Activated T-cell treated with anti-CD3 and anti-CD28 coated beads, Interleukin-2, amount 50 U/mL, for 24 hours (primary cell): ENCODE results near the gene CCDC77.
"Not testable (repeated sequence)": the region's sequence is repeated elsewhere in the genome, so short reads cannot be mapped to it uniquely, and the experiment has no call there.

ENCODE experiments used
- DNase-seq: peaks from one replicate; pipeline ENCODE4 v3.0.0-alpha.2; 2020
- H3K27ac Mint-ChIP-seq: 2 replicates; pipeline ENCODE4 v1.8.0; 2020; ENCODE audit warnings: mild to moderate bottlenecking, mixed read lengths
- H3K27me3 Mint-ChIP-seq: 2 replicates; pipeline ENCODE4 v1.8.0; 2020; ENCODE audit warnings: mixed read lengths
- H3K36me3 Mint-ChIP-seq: 2 replicates; pipeline ENCODE4 v1.8.0; 2020; ENCODE audit warnings: low read depth, mixed read lengths
- H3K4me1 Mint-ChIP-seq: 2 replicates; pipeline ENCODE4 v1.8.0; 2020; ENCODE audit warnings: low read depth, mixed read lengths
- H3K4me3 Mint-ChIP-seq: 2 replicates; pipeline ENCODE4 v1.8.0; 2020; ENCODE audit warnings: mild to moderate bottlenecking, moderate library complexity, mixed read lengths
- H3K9me3 Mint-ChIP-seq: 2 replicates; pipeline ENCODE4 v1.8.0; 2020; ENCODE audit warnings: mixed read lengths

CCDC77 gene

DNA sequence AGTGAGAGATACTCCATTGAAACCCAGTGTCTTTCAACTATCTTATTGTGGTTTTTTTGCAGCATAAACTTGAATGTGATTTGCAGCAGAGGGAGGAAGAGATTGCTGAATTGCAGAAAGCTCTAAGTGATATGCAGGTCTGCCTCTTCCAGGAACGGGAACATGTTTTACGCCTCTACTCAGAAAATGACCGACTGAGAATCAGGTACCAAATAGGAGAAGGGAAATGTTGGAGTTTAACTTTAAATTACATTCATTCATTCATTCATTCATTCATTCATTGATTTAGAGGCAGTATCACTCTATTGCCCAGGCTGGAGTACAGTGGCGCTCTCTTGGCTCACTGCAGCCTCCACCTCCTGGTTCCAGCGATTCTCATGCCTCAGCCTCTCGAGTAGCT, 17.0 kb downstream of the CCDC77 start:
- H3K4me1 Mint-ChIP-seq = no peaks in the 10 kb centered on the region
- no peak overlapping the region for H3K4me3 Mint-ChIP-seq
- no peaks in the 10 kb centered on the region for H3K9me3 Mint-ChIP-seq
- no peak overlapping the region for H3K27ac Mint-ChIP-seq
- H3K27me3 Mint-ChIP-seq = no peaks in the 10 kb centered on the region
- DNase-seq = no peak
- peaks cover 57% of the 10 kb centered on the region for H3K36me3 Mint-ChIP-seq

DNA sequence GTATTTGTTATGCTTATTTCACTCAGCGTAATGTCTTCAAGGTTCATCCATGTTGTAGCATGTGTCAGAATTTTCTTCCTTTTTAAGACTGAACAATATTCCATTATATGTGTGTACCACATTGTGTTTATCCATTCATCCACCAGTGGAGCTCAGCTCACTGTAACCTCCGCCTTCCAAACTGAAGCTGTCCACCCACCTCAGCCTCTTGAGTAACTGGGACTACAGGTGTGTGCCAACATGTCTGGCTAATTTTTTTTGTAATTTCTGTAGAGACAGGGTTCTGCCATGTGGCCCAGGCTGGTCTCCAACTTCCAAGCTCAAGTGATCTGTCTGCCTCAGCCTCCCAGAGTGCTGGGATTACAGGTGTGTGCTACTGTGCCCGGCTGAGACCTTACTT, 21.1 kb downstream of the CCDC77 start:
- no peak for DNase-seq
- H3K27me3 Mint-ChIP-seq = no peaks in the 10 kb centered on the region
- no peaks in the 10 kb centered on the region for H3K9me3 Mint-ChIP-seq
- H3K4me1 Mint-ChIP-seq = no peaks in the 10 kb centered on the region
- H3K27ac Mint-ChIP-seq = no peak overlapping the region
- no peak overlapping the region for H3K4me3 Mint-ChIP-seq
- peaks cover 53% of the 10 kb centered on the region for H3K36me3 Mint-ChIP-seq

DNA sequence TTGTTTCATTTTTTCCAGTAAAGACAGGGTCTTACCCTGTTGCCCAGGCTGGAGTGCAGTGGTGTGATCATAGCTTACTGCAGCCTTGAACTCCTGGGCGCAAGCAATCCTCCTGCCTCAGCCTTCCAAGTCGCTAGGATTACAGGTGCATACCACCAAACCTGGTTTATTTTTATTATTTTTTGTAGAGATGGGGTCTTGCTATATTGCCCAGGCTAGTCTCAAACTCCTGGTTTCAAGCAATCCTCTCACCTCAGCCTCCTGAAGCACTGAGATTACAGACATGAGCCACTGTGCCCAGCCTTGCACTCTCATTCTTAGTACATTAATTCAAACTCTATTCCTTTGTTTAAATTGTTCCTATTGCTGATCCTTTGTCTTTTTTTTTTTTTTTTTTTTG, 34.3 kb downstream of the CCDC77 start:
- H3K27me3 Mint-ChIP-seq, DNase-seq, H3K4me3 Mint-ChIP-seq, H3K4me1 Mint-ChIP-seq, H3K27ac Mint-ChIP-seq, H3K9me3 Mint-ChIP-seq: not testable (repeated sequence)
- H3K36me3 Mint-ChIP-seq = peaks cover 78% of the 10 kb centered on the region

DNA sequence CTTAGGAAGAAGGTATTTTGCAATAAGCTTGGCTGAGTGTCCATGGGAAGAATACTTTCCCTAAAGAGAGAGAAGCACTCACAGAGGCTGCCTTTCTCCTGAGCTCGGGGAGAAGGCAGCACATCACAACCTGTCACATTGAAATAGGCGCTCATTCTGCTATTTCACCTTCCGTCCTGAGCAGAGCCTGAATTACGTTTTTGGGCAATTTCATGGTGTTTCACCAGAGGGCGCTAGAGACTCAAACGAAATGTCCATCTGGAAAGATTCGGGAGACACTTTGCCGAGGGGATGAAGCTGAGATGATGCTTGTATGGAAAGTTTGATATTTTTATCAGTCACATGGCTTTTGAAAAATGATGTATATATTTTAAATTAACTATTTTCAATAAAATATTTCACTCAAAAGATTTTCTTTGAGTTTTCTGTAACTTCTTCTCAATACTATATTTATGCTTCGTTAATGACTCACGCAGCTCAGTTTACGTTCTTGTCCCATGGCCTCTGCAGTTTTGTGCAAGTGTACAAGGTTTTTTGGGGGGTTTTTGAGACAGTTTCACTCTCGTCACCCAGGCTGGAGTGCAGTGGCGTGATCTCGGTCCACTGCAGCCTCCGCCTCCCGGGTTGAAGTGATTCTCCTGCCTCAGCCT, 40.9 kb downstream of the CCDC77 start:
- Mint-ChIP-seq H3K27ac (no peak overlapping the region), H3K9me3 (no peaks in the 10 kb centered on the region), H3K27me3 (no peaks in the 10 kb centered on the region), H3K4me3 (no peak overlapping the region), H3K36me3 (peaks cover 34% of the 10 kb centered on the region), H3K4me1 (no peaks in the 10 kb centered on the region)
- peak; percentile 40 for DNase-seq

DNA sequence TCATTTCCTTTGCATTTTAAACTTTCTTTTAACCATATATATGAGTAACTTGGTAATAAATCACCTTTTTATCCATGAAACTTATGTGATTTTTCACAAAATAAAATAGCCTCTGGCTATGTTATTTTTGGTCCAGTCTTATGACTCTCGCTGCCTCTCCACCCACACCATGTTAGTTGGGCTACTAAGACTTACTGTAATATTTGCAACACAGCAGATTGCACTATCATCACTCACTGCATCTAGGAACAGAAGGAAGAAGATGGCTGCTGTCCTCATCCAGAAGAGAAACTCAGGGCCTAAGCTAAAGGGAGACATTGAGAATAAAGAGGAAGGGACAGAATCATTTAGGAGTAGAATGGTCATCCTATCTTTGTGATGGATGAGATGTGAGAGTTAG, 45.7 kb downstream of the CCDC77 start:
- Mint-ChIP-seq H3K4me3 (no peak overlapping the region), H3K9me3 (no peaks in the 10 kb centered on the region), H3K36me3 (peaks cover 2% of the 10 kb centered on the region), H3K27ac (no peak overlapping the region), H3K27me3 (no peaks in the 10 kb centered on the region), H3K4me1 (no peaks in the 10 kb centered on the region)
- DNase-seq = no peak

DNA sequence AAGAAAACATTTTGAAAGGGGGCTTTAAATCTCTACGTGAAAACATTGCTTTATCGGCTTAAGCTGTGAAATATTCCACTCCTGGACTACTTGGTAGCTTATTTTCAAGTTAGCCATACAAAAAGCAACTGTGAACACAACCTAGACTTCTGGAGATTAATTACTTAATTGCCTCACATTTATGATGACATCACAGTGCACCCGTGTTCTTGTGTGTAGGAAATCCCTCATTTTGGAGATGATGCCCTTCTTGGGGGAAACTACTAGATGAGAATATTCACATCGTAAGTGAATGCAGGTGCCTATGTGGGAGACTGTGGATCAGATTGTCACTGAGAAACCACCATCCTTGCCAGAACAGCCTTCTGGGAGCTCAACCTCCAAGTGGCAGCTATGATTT, 47.8 kb downstream of the CCDC77 start:
- no peaks in the 10 kb centered on the region for H3K9me3 Mint-ChIP-seq
- H3K4me1 Mint-ChIP-seq = peaks cover 2% of the 10 kb centered on the region
- no peaks in the 10 kb centered on the region for H3K27me3 Mint-ChIP-seq
- DNase-seq = no peak
- no peak overlapping the region for H3K4me3 Mint-ChIP-seq
- H3K36me3 Mint-ChIP-seq = no peaks in the 10 kb centered on the region
- H3K27ac Mint-ChIP-seq = no peak overlapping the region

DNA sequence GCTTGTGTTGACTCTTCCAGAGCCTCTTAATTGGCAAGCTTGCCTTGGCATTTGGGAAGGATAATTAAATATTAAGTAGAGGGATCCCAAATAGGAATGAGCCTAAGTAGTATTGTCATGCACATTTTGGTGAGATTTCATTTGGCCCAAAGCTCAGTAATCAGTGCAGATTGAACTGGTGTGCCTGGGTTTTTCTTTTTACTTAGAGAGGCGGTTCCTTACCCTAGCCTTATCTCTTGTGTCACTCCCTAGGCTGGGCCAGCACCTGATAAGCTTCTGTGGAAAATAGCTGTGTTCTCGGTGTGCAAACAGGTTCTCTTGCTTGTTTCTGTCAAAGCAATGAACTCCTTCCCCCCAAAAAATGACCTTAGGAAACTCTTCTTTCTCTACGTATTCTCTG, 49.0 kb downstream of the CCDC77 start:
- Mint-ChIP-seq H3K27me3 (no peaks in the 10 kb centered on the region), H3K27ac (no peak overlapping the region), H3K4me3 (no peak overlapping the region), H3K9me3 (no peaks in the 10 kb centered on the region), H3K36me3 (no peaks in the 10 kb centered on the region), H3K4me1 (peaks cover 2% of the 10 kb centered on the region)
- no peak for DNase-seq

DNA sequence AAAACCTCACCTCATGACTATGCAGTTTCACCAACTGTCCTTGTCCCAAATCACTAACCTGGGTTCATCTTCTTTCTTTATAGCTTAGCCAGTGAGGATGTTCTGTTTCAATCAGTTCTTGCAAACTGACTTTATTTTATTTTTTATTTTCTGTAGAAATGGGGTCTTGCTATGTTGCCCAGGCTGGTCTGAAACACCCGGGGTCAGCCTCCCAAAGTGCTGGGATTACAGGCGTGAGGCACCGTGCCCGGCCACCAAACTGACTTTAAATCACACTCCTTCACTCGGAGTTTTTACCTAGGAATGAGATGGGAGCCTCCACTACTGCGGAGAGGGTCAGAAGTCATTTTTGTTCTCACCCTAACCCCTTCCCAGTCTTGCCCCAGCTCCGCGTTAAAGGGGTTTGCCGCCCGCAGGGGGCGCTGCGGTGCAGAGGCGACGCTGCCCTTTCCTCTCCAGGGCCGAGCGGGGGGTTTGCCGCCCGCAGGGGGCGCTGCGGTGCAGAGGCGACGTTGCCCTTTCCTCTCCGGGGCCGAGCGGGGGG, 51.3 kb downstream of the CCDC77 start:
- H3K27ac Mint-ChIP-seq = no peak overlapping the region
- H3K36me3 Mint-ChIP-seq = no peaks in the 10 kb centered on the region
- H3K4me3 Mint-ChIP-seq = no peak overlapping the region
- peaks cover 6% of the 10 kb centered on the region for H3K4me1 Mint-ChIP-seq
- DNase-seq = peak; percentile 79
- H3K9me3 Mint-ChIP-seq = no peaks in the 10 kb centered on the region
- H3K27me3 Mint-ChIP-seq = peaks cover 3% of the 10 kb centered on the region

DNA sequence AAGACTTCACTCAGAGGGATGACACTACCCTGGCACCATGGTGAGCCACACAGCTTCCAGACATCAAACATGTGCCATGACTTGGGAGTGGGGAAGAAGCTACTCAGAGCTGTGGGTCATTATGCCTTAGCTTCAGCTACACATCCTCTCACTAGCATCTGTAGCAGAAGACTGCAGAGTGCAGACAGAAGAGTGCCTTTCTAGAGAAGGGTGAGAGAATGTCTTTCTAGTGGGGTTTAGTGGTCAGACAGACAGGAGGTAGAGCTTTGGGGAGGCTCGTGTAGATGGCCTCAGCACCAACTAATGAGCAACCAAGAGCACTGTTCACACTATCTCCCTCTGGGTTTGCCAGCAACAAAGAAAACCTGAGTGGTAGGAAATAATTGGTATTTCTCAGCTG, 53.4 kb downstream of the CCDC77 start:
- Mint-ChIP-seq H3K27ac (no peak overlapping the region), H3K4me1 (peaks cover 18% of the 10 kb centered on the region), H3K27me3 (peaks cover 21% of the 10 kb centered on the region), H3K9me3 (no peaks in the 10 kb centered on the region), H3K4me3 (no peak overlapping the region), H3K36me3 (no peaks in the 10 kb centered on the region)
- no peak for DNase-seq

DNA sequence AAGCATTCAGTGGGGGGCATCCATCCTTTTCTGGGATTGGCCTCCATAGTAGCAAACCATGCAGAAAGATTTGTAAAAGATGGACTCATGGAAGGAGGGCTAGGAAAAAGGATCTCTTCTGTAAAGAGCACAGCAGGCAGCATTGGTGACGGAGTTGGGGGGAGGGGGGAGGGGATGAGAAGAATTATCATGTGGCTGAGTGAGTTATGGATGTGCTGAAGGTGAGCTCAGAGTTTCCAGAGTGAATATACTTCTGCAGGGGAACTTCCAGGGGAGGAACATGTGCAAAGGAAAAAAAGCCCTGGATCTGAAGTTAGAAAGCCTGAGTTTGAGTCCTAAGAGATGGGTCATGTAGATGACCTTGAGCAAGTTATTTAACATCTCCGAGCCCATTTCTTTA, 54.4 kb downstream of the CCDC77 start:
- H3K4me1 Mint-ChIP-seq = peaks cover 18% of the 10 kb centered on the region
- no peak overlapping the region for H3K4me3 Mint-ChIP-seq
- no peaks in the 10 kb centered on the region for H3K9me3 Mint-ChIP-seq
- H3K27ac Mint-ChIP-seq = no peak overlapping the region
- DNase-seq = no peak
- no peaks in the 10 kb centered on the region for H3K36me3 Mint-ChIP-seq
- peaks cover 21% of the 10 kb centered on the region for H3K27me3 Mint-ChIP-seq

DNA sequence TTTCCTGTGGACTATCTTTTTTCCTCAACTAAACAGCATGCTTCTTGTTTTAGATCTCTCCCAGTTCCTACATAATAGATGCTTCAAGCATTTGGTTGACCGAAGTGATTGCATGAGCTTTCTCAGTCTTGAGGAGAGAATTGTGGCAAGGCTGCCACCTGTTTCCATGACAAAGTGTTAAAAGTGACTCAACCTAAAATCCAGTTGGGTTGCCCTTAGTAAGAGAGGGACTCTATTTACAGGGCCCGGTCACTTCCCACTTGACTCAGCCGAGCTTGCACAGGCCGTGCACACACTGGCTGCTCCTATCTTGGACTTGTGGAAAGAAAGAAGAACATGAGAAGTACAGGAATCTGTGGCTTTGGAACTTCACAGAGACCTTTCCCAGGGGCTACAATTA, 56.2 kb downstream of the CCDC77 start:
- H3K36me3 Mint-ChIP-seq = no peaks in the 10 kb centered on the region
- H3K27me3 Mint-ChIP-seq = peaks cover 40% of the 10 kb centered on the region
- no peaks in the 10 kb centered on the region for H3K9me3 Mint-ChIP-seq
- DNase-seq = no peak
- no peak overlapping the region for H3K4me3 Mint-ChIP-seq
- no peak overlapping the region for H3K27ac Mint-ChIP-seq
- H3K4me1 Mint-ChIP-seq = peaks cover 21% of the 10 kb centered on the region

DNA sequence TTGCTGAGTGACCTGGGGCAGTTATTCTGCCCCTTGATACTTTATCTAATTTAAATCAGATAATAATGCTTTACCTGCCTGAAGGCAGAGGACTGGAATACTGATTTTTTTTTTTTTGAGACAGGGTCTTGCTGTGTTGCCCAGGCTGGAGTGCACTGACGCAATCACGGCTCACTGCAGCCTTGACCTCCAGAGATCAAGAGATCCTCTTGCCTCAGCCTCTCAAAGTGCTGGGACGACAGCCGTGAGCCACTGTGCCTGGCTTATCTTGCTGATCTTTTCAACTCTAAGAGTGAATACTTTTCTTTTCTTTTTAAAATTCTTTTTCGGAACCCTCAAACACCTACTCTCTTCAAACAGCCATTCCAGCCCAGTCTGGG, 57.6 kb downstream of the CCDC77 start:
- Mint-ChIP-seq H3K27me3 (peaks cover 41% of the 10 kb centered on the region), H3K36me3 (no peaks in the 10 kb centered on the region), H3K9me3 (no peaks in the 10 kb centered on the region), H3K4me3 (peak overlapping the region; percentile 74), H3K27ac (no peak overlapping the region), H3K4me1 (peaks cover 21% of the 10 kb centered on the region)
- DNase-seq = no peak

DNA sequence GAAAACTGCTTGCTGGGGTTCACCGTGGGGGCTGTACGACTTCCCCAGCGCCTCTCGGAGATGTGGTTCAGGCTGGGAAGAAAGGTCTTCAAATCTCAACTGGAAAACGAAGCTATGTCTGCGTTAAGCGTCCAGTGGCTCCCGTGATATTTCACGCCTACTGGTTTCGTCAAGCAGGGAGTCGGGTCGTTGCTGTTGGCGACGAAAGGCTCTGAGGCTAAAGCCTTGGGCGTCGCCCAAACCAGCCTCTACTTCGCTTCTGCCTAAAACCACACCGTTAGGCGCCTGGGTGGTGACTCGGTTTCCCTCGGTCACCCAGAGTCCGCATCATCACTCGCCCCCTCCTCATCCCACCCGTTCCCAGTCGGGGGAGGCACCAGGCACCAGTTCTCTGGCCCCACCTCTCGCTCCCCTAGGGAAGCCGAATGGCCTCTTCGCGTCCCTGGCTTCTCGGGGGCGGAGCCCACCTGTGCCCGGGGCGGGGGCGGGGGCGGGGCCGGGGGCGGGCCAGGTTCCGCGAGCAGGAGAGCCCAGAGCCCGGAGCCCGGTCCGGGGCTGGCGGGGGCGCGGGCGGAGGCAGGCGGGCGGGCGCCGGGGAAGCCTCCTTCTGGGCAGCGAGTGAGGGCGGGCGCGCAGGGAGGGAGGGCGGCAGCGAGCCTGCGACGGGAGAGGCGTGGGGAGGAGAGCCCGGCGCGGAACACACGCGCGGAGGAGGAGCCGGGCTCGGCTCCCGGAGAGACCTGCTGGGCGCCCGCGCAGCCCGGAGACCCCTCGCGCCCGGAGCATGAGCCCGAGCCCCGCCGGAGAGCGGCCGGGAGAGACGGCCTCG, 58.2 kb downstream of the CCDC77 start, which contains the start of gene B4GALNT3:
Gene B4GALNT3, plus strand, starts transcription at position 510 of the 829 bp plus-strand sequence. CDS start 438 bp downstream, outside the sequence.
- Mint-ChIP-seq H3K36me3 (no peaks in the 10 kb centered on the region), H3K4me3 (peak within 1 kb of the TSS; percentile 74), H3K9me3 (no peaks in the 10 kb centered on the region), H3K4me1 (peaks cover 21% of the 10 kb centered on the region), H3K27ac (no peak within 1 kb of the TSS), H3K27me3 (peaks cover 41% of the 10 kb centered on the region)
- peak; percentile 67 for DNase-seq

DNA sequence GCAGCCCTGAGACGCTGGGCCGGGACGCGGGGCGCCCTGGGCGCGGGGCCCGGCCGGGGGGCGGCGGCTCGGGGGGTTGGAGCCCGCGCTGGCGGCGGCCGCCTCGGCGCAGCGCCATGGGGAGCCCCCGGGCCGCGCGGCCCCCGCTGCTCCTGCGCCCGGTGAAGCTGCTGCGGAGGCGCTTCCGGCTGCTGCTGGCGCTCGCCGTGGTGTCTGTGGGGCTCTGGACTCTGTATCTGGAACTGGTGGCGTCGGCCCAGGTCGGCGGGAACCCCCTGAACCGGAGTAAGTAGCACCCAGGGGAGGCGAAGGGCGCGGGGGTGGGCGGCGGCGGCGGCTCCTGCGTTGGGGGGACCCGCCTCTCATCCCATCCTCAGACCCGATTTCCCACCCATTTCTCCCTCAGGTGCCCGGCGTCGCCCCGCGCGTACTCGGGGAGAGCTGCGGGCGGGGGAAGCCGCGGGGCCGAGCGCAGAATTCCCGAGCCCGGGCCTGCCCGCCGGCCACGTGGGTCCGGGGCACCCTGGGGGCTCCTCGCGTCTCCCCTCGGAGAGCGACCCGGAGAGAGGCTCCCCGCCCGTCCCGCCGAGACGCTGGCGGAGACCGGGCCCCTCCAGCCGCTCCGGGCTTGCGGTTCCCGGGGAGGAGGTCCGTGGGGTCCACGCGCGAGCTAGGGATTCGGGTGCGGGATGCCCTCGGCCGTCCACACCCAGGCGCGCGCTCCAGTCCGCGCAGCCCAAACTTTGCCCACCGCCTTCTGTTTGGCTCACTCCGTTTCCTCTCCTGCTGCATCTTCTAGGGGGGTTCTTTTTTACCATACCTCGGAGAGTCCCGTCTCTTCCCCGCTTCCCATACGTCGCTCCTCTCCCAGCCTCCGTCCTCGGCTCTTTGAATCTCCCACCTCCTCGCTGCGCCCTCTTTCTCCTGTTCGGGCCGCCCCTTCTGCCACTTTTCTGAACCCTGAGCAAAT, 59.1 kb downstream of the CCDC77 start:
- peaks cover 41% of the 10 kb centered on the region for H3K27me3 Mint-ChIP-seq
- H3K36me3 Mint-ChIP-seq = no peaks in the 10 kb centered on the region
- H3K4me3 Mint-ChIP-seq = peak overlapping the region; percentile 74
- H3K9me3 Mint-ChIP-seq = no peaks in the 10 kb centered on the region
- H3K27ac Mint-ChIP-seq = peak overlapping the region; percentile 7
- H3K4me1 Mint-ChIP-seq = peaks cover 21% of the 10 kb centered on the region
- DNase-seq = peak; percentile 63
